GM23338 (cell line): ENCODE results near the gene NPPA. TPM values are rescaled to one million over a fixed set of nuclear protein-coding genes. Genes with fewer than 3 reads are reported as not detected.

Experiments used
- ATAC-seq: fragments of 200-7000 bp; cut with Tn5 transposase; 3 replicates; pipeline ENCODE4 v1.9.1; 2020
- DNase-seq: peaks from one replicate; pipeline ENCODE4 v3.0.0-alpha.2; 2015; ENCODE audit warnings: low spot score
- H2AFZ ChIP-seq: fragments of 200-600 bp; sonication (generic); 2 replicates; pipeline ENCODE4 v1.8.0; 2016; ENCODE audit warnings: antibody characterized with exemption, mild to moderate bottlenecking, moderate library complexity
- H3F3A ChIP-seq: fragments of 200-600 bp; sonication (generic); replicated peaks from 2 replicates; pipeline ENCODE4 v1.8.0; 2017; ENCODE audit warnings: antibody characterized with exemption, mixed run types, low read depth
- H3K27ac ChIP-seq: fragments of 200-600 bp; sonication (generic); 2 replicates; pipeline ENCODE4 v1.6.1; 2016; ENCODE audit warnings: low read depth
- H3K27me3 ChIP-seq: fragments of 200-600 bp; sonication (generic); 2 replicates; pipeline ENCODE4 v1.8.0; 2016; ENCODE audit warnings: mild to moderate bottlenecking, mixed run types, moderate library complexity; ENCODE audit not compliant: insufficient read depth
- H3K36me3 ChIP-seq: fragments of 200-600 bp; sonication (generic); 2 replicates; pipeline ENCODE4 v1.8.0; 2016; ENCODE audit warnings: mild to moderate bottlenecking; ENCODE audit not compliant: insufficient read depth
- H3K4me1 ChIP-seq: fragments of 200-600 bp; sonication (generic); 2 replicates; pipeline ENCODE4 v1.8.0; 2016; ENCODE audit warnings: mild to moderate bottlenecking, moderate library complexity; ENCODE audit not compliant: insufficient read depth
- H3K4me2 ChIP-seq: fragments of 200-600 bp; sonication (generic); 2 replicates; pipeline ENCODE4 v1.7.1; 2017; ENCODE audit warnings: mixed run types
- H3K4me3 ChIP-seq: fragments of 200-600 bp; sonication (generic); 2 replicates; pipeline ENCODE4 v1.6.1; 2016; ENCODE audit warnings: mixed run types
- H3K79me2 ChIP-seq: fragments of 200-600 bp; sonication (generic); replicated peaks from 2 replicates; pipeline ENCODE4 v1.8.0; 2017; ENCODE audit warnings: mild to moderate bottlenecking; ENCODE audit not compliant: insufficient read depth
- H3K9me2 ChIP-seq: fragments of 200-600 bp; sonication (generic); 2 replicates; pipeline ENCODE4 v1.8.0; 2017; ENCODE audit not compliant: insufficient read depth
- H4K20me1 ChIP-seq: fragments of 200-600 bp; sonication (generic); replicated peaks from 2 replicates; pipeline ENCODE4 v1.8.0; 2017; ENCODE audit warnings: mild to moderate bottlenecking; ENCODE audit not compliant: insufficient read depth
- H3K27ac Mint-ChIP-seq: 2 replicates; pipeline ENCODE4 v1.8.0; 2020; ENCODE audit warnings: inconsistent platforms, mild to moderate bottlenecking, moderate library complexity, mixed read lengths
- H3K27me3 Mint-ChIP-seq: 3 replicates; pipeline ENCODE4 v1.8.0; 2022; ENCODE audit warnings: low read depth, mild to moderate bottlenecking, moderate library complexity, mixed read lengths, inconsistent platforms; ENCODE audit not compliant: insufficient read depth, poor library complexity
- H3K36me3 Mint-ChIP-seq: 3 replicates; pipeline ENCODE4 v1.8.0; 2021; ENCODE audit warnings: low read depth, mild to moderate bottlenecking, inconsistent platforms, moderate library complexity, mixed read lengths
- H3K4me1 Mint-ChIP-seq: 3 replicates; pipeline ENCODE4 v1.8.0; 2020; ENCODE audit warnings: mild to moderate bottlenecking, inconsistent platforms, mixed read lengths
- H3K4me3 Mint-ChIP-seq: 3 replicates; pipeline ENCODE4 v1.8.0; 2021; ENCODE audit warnings: moderate library complexity, mild to moderate bottlenecking, inconsistent platforms, mixed read lengths
- H3K9me3 Mint-ChIP-seq: 3 replicates; pipeline ENCODE4 v1.8.0; 2020; ENCODE audit warnings: moderate library complexity, mild to moderate bottlenecking, inconsistent platforms, mixed read lengths
- CTCF ChIP-seq, 2 experiments: fragments of 200-600 bp in 1 of 2; sonication (generic) in 1 of 2; conservative IDR thresholded peaks; 2 replicates each; pipeline versions ENCODE4 v1.5.1 to v1.6.1; 2016 to 2017; ENCODE audit warnings: antibody characterized with exemption in 2 of 2, low read depth in 2 of 2, mild to moderate bottlenecking in 2 of 2, moderate library complexity in 1 of 2
- ETS1 ChIP-seq: IDR thresholded peaks from 2 replicates; pipeline ENCODE4 v1.6.1; 2016; ENCODE audit warnings: antibody characterized with exemption
- EZH2 ChIP-seq: fragments of 200-600 bp; sonication (generic); IDR thresholded peaks from one replicate; pipeline ENCODE4 v1.8.0; 2017; ENCODE audit warnings: antibody characterized with exemption, mild to moderate bottlenecking, low read depth; ENCODE audit not compliant: unreplicated experiment
- EZH2phosphoT487 ChIP-seq: fragments of 200-600 bp; sonication (generic); IDR thresholded peaks from one replicate; pipeline ENCODE4 v1.8.1; 2018; ENCODE audit warnings: antibody characterized with exemption; ENCODE audit not compliant: unreplicated experiment
- NANOG ChIP-seq: IDR thresholded peaks from 2 replicates; pipeline ENCODE4 v1.6.1; 2016; ENCODE audit warnings: antibody characterized with exemption, borderline replicate concordance
- STAT1 ChIP-seq: IDR thresholded peaks from one replicate; pipeline ENCODE4 v1.6.1; 2016; ENCODE audit warnings: antibody characterized with exemption; ENCODE audit not compliant: unreplicated experiment
- ZNF114 ChIP-seq: fragments of 250-450 bp; sonication (Bioruptor Pico); IDR thresholded peaks from 2 replicates; pipeline ENCODE4 v1.5.0; 2020; ENCODE audit warnings: mild to moderate bottlenecking, moderate library complexity
- ZNF462 ChIP-seq: fragments of 250-450 bp; sonication (Bioruptor Pico); IDR thresholded peaks from 2 replicates; pipeline ENCODE4 v1.5.0; 2020; ENCODE audit warnings: mild to moderate bottlenecking, moderate library complexity
- polyA plus RNA-seq: library from polyadenylated mRNA; unstranded; fragments of >200 nt; fragmentation: Nextera tagmentation; extraction: Ambion mirVana; gene quantifications from 2 replicates; pipeline ENCODE4 v1.2.1, GENCODE V29; 2016
- total RNA-seq: library from RNA; depleted of rRNA; stranded (reverse); fragments of >200 nt; shearing (Covaris generic); gene quantifications from 2 replicates; pipeline ENCODE4 v1.2.3, GENCODE V29; 2014

Gene NPPA
- total and polyA plus RNA-seq, 2 experiments from 2014 or later: 0.29 TPM; not detected in 1

GRCh38 chr1:11839727-11840705 is 7.6 kb downstream of the NPPA start:
- H3K4me1 Mint-ChIP-seq: no peaks in the 10 kb centered on the region; the same call in 2 of the 3 replicates
- ATAC-seq: no peak
- no peak for TF ChIP-seq ETS1
- no peak for TF ChIP-seq EZH2
- no peak for TF ChIP-seq NANOG
- TF ChIP-seq EZH2phosphoT487: no peak
- TF ChIP-seq STAT1: no peak
- no peak for TF ChIP-seq ZNF114 (CRISPR knock-in tag)
- Histone ChIP-seq H4K20me1 (peaks cover 9% of the 10 kb centered on the region; the same call in 1 of the 2 replicates), H3K4me2 (no peak overlapping the region), H3K9me2 (no peaks in the 10 kb centered on the region), H3K4me3 (no peak overlapping the region), H3K4me1 (no peaks in the 10 kb centered on the region), H3K27ac (no peak overlapping the region), H3K36me3 (peaks cover 60% of the 10 kb centered on the region), H2AFZ (no peak overlapping the region), H3F3A (peaks cover 35% of the 10 kb centered on the region), H3K79me2 (no peaks in the 10 kb centered on the region), H3K27me3 (no peaks in the 10 kb centered on the region)
- H3K4me3 Mint-ChIP-seq: no peak overlapping the region
- no peaks in the 10 kb centered on the region for H3K9me3 Mint-ChIP-seq
- peaks cover 11% of the 10 kb centered on the region for H3K27me3 Mint-ChIP-seq
- no peak overlapping the region; the same call in 1 of the 2 replicates for H3K27ac Mint-ChIP-seq
- no peak for DNase-seq
- H3K36me3 Mint-ChIP-seq: peaks cover 81% of the 10 kb centered on the region

- Mint-ChIP-seq H3K4me3 (no peak overlapping the region; the same call in 2 of the 3 replicates), H3K4me1 (no peaks in the 10 kb centered on the region; the same call in 2 of the 3 replicates), H3K27me3 (peaks cover 11% of the 10 kb centered on the region), H3K27ac (peak overlapping the region; percentile 93), H3K9me3 (no peaks in the 10 kb centered on the region), H3K36me3 (peaks cover 88% of the 10 kb centered on the region)
- Histone ChIP-seq H4K20me1 (peaks cover 18% of the 10 kb centered on the region; the same call in 1 of the 2 replicates), H3K36me3 (peaks cover 65% of the 10 kb centered on the region), H3K79me2 (no peaks in the 10 kb centered on the region), H3K27me3 (no peaks in the 10 kb centered on the region), H3K9me2 (no peaks in the 10 kb centered on the region), H3F3A (peaks cover 37% of the 10 kb centered on the region), H3K4me2 (no peak overlapping the region), H3K4me1 (no peaks in the 10 kb centered on the region), H2AFZ (no peak overlapping the region), H3K4me3 (no peak overlapping the region), H3K27ac (peak overlapping the region; percentile 55; the same call in 1 of the 2 replicates)
- peak; percentile 80 for DNase-seq
- peak; percentile 98 to 100 for TF ChIP-seq CTCF (conservative IDR thresholded peaks at IDR 0.05; ENCODE audit: low read depth in 2 of 2)
- no peak for TF ChIP-seq ZNF462 (CRISPR knock-in tag)
- peak; percentile 98 for ATAC-seq
These were observed 9.0 kb downstream of the NPPA start for GRCh38 chr1:11838349-11839272.
